Measurements from ENCODE around the gene C4orf36.
"Not testable (repeated sequence)": the region's sequence is repeated elsewhere in the genome, so short reads cannot be mapped to it uniquely, and the experiment has no call there.

C4orf36 gene

GRCh38 chr4:86916392-86916791 lies 24.2 kb upstream of the C4orf36 start:
- DNase-seq = no peak

- no peak for DNase-seq
Measured at GRCh38 chr4:86910820-86911684, 18.8 kb upstream of the C4orf36 start.

- no peak for DNase-seq
Measured at GRCh38 chr4:86910369-86910768, 18.1 kb upstream of the C4orf36 start.

- DNase-seq = no peak
Measured at GRCh38 chr4:86909546-86910295, 17.5 kb upstream of the C4orf36 start.

GRCh38 chr4:86908251-86908657 lies 16.0 kb upstream of the C4orf36 start:
- no peak for DNase-seq

- no peak for DNase-seq
Measured at GRCh38 chr4:86901864-86902263, 9.6 kb upstream of the C4orf36 start.

GRCh38 chr4:86898562-86898961 lies 6.3 kb upstream of the C4orf36 start:
- DNase-seq = no peak

GRCh38 chr4:86896596-86896995 lies 4.4 kb upstream of the C4orf36 start:
- DNase-seq = no peak

- peak; percentile 68 for DNase-seq
Measured at GRCh38 chr4:86895692-86896488, 3.7 kb upstream of the C4orf36 start.

- no peak for DNase-seq
Measured at GRCh38 chr4:86894455-86894854, 2.2 kb upstream of the C4orf36 start.

GRCh38 chr4:86893136-86893535 lies 914 bp upstream of the C4orf36 start:
- DNase-seq = no peak

GRCh38 chr4:86892636-86892960 lies 376 bp upstream of the C4orf36 start:
- no peak for DNase-seq

- DNase-seq = no peak
Measured at GRCh38 chr4:86890790-86891189, 1.4 kb downstream of the C4orf36 start.

GRCh38 chr4:86879641-86880040 lies 12.6 kb downstream of the C4orf36 start:
- no peak for DNase-seq

GRCh38 chr4:86878640-86879039 lies 13.6 kb downstream of the C4orf36 start:
- no peak for DNase-seq

- DNase-seq = no peak
Measured at GRCh38 chr4:86876894-86877685, 15.1 kb downstream of the C4orf36 start.

- DNase-seq = not testable (repeated sequence)
Measured at GRCh38 chr4:86875436-86875835, 16.8 kb downstream of the C4orf36 start.

GRCh38 chr4:86872135-86872534 lies 20.1 kb downstream of the C4orf36 start:
- DNase-seq = no peak

- no peak for DNase-seq
Measured at GRCh38 chr4:86870442-86871069, 21.7 kb downstream of the C4orf36 start.

- DNase-seq = no peak
Measured at GRCh38 chr4:86857341-86858052, 34.7 kb downstream of the C4orf36 start.

- no peak for DNase-seq
Measured at GRCh38 chr4:86856896-86857295, 35.3 kb downstream of the C4orf36 start.
